Vagina (tissue), 2 donors: ENCODE results near the gene ZBED5. TPM values are rescaled to one million over a fixed set of nuclear protein-coding genes. Genes with fewer than 3 reads are reported as not detected.
A peak's percentile ranks its signal among the peaks of the same experiment; 100 is the strongest.

ENCODE experiments used
- DNase-seq, 2 donors: peaks; one replicate each; pipeline ENCODE4 v3.0.0-alpha.2; 2017; ENCODE audit errors: extremely low spot score in 2 of 2
- H3K27ac ChIP-seq: fragments of 200-600 bp; sonication (generic); one replicate; pipeline ENCODE4 v1.5.1; 2019
- H3K27me3 ChIP-seq: fragments of 200-600 bp; sonication (generic); one replicate; pipeline ENCODE4 v1.5.1; 2019
- H3K36me3 ChIP-seq, 2 donors: fragments of 200-600 bp; sonication (generic); one replicate each; pipeline ENCODE4 v1.5.1; 2017 to 2019
- H3K4me1 ChIP-seq: fragments of 200-600 bp; sonication (generic); one replicate; pipeline ENCODE4 v1.5.1; 2019
- H3K4me3 ChIP-seq, 2 donors: fragments of 200-600 bp; sonication (generic); 1 replicate in 1 of 2; 2 replicates in 1 of 2; pipeline ENCODE4 v1.5.1; 2016 to 2019
- H3K9me3 ChIP-seq: fragments of 200-600 bp; sonication (generic); one replicate; pipeline ENCODE4 v1.5.1; 2019
- CTCF ChIP-seq, 3 experiments: fragments of 450-650 bp in 2 of 3; fragments of 200-600 bp in 1 of 3; sonication (generic) in 1 of 3; IDR thresholded peaks; one replicate each; pipeline ENCODE4 v1.5.1; 2017 to 2019; ENCODE audit warnings: antibody characterized with exemption in 3 of 3, mild to moderate bottlenecking in 2 of 3, moderate library complexity in 2 of 3
- POLR2A ChIP-seq, 2 donors: fragments of 450-650 bp; IDR thresholded peaks; one replicate each; pipeline ENCODE4 v1.6.1; 2017; ENCODE audit warnings: antibody characterized with exemption in 2 of 2, mild to moderate bottlenecking in 2 of 2, moderate library complexity in 2 of 2
- POLR2AphosphoS5 ChIP-seq, 2 donors: sonication (generic); formaldehyde crosslinking; IDR thresholded peaks; one replicate each; pipeline ENCODE4 v1.9.0; 2017; ENCODE audit warnings: antibody characterized with exemption in 2 of 2, mild to moderate bottlenecking in 2 of 2, low read depth in 1 of 2; ENCODE audit not compliant: insufficient read depth in 1 of 2
- intact Hi-C: fragments of 100-400 bp; cut with DNase I; formaldehyde crosslinking; loops from one replicate; pipeline ENCODE4 v1.15.1; 2023
- total RNA-seq: library from RNA; depleted of rRNA; stranded (reverse); fragments of >200 nt; gene quantifications from one replicate; pipeline ENCODE4 v1.2.3, GENCODE V29; 2016

ZBED5 gene
- 40.8 TPM for total RNA-seq

- TF ChIP-seq POLR2AphosphoS5 (IDR thresholded peaks at IDR 0.05; ENCODE audit: insufficient read depth in 1 of 2, low read depth in 1 of 2) (peak; percentile 91 to 100), POLR2A (IDR thresholded peaks at IDR 0.05) (peak; percentile 68 to 89), CTCF (IDR thresholded peaks at IDR 0.05) (peak in 1 of 3 experiments; percentile 13)
- H3K27ac ChIP-seq, result peak within 1 kb of the TSS; percentile 96
- intact Hi-C loops, result loop anchor here (5.0 kb wide), 2 partner anchors 51 to 74 kb away; partner anchors contain the start of gene EIF4G2
- peak within 1 kb of the TSS; percentile 63 to 91 for H3K4me3 ChIP-seq
- H3K4me1 ChIP-seq, result peaks cover 38% of the 10 kb centered on the region
- H3K9me3 ChIP-seq, result no peaks in the 10 kb centered on the region
- H3K27me3 ChIP-seq, result no peaks in the 10 kb centered on the region
- H3K36me3 ChIP-seq, result peaks cover 0 to 19% of the 10 kb centered on the region in 2 donors
- DNase-seq, result peak in 1 of 2 donors; percentile 98
Measured at GRCh38 chr11:10857709-10858438, at the start of gene ZBED5. TSS of gene ZBED5 (minus strand) at chr11:10858053. CDS start at chr11:10854945, 3,108 bp downstream.

GRCh38 chr11:10906521-10906920, 48.7 kb upstream of the ZBED5 start:
- Histone ChIP-seq H3K9me3 (no peaks in the 10 kb centered on the region), H3K27me3 (no peaks in the 10 kb centered on the region)
- intact Hi-C loops, result no loop called here

GRCh38 chr11:10902301-10903063, 44.6 kb upstream of the ZBED5 start:
- Histone ChIP-seq H3K9me3 (no peaks in the 10 kb centered on the region), H3K36me3 (no peaks in the 10 kb centered on the region), H3K4me3 (no peak overlapping the region), H3K27me3 (no peaks in the 10 kb centered on the region), H3K27ac (peak overlapping the region; percentile 45), H3K4me1 (peaks cover 48% of the 10 kb centered on the region)
- intact Hi-C loops, result no loop called here
- TF ChIP-seq POLR2A (IDR thresholded peaks at IDR 0.05), result no peak
- TF ChIP-seq POLR2AphosphoS5 (IDR thresholded peaks at IDR 0.05; ENCODE audit: insufficient read depth in 1 of 2, low read depth in 1 of 2), result no peak
- TF ChIP-seq CTCF (IDR thresholded peaks at IDR 0.05), result no peak
- no peak for DNase-seq

More at GRCh38 chr11:10906521-10906920, 48.7 kb upstream of the ZBED5 start:
- H3K36me3 ChIP-seq, result no peaks in the 10 kb centered on the region
- H3K4me3 ChIP-seq, result no peak overlapping the region
- no peak for DNase-seq
- H3K27ac ChIP-seq, result no peak overlapping the region
- TF ChIP-seq POLR2A (IDR thresholded peaks at IDR 0.05) (no peak), CTCF (IDR thresholded peaks at IDR 0.05) (no peak), POLR2AphosphoS5 (IDR thresholded peaks at IDR 0.05; ENCODE audit: insufficient read depth in 1 of 2, low read depth in 1 of 2) (no peak)
- H3K4me1 ChIP-seq, result peaks cover 17% of the 10 kb centered on the region

GRCh38 chr11:10900681-10901415, 43.0 kb upstream of the ZBED5 start:
- no peak overlapping the region for H3K4me3 ChIP-seq
- H3K27me3 ChIP-seq, result no peaks in the 10 kb centered on the region
- TF ChIP-seq POLR2A (IDR thresholded peaks at IDR 0.05) (no peak), POLR2AphosphoS5 (IDR thresholded peaks at IDR 0.05; ENCODE audit: insufficient read depth in 1 of 2, low read depth in 1 of 2) (no peak), CTCF (IDR thresholded peaks at IDR 0.05) (no peak)
- H3K4me1 ChIP-seq, result peaks cover 48% of the 10 kb centered on the region
- H3K9me3 ChIP-seq, result no peaks in the 10 kb centered on the region
- DNase-seq, result no peak
- intact Hi-C loops, result no loop called here
- no peaks in the 10 kb centered on the region for H3K36me3 ChIP-seq
- H3K27ac ChIP-seq, result peak overlapping the region; percentile 87
